Vagina (tissue), 2 donors: ENCODE results near the gene TMEM233. TPM values are rescaled to one million over a fixed set of nuclear protein-coding genes. Genes with fewer than 3 reads are reported as not detected.

Source experiments
- DNase-seq, 2 donors: peaks; one replicate each; pipeline ENCODE4 v3.0.0-alpha.2; 2017; ENCODE audit errors: extremely low spot score in 2 of 2
- H3K27ac ChIP-seq: fragments of 200-600 bp; sonication (generic); one replicate; pipeline ENCODE4 v1.5.1; 2019
- H3K27me3 ChIP-seq: fragments of 200-600 bp; sonication (generic); one replicate; pipeline ENCODE4 v1.5.1; 2019
- H3K36me3 ChIP-seq, 2 donors: fragments of 200-600 bp; sonication (generic); one replicate each; pipeline ENCODE4 v1.5.1; 2017 to 2019
- H3K4me1 ChIP-seq: fragments of 200-600 bp; sonication (generic); one replicate; pipeline ENCODE4 v1.5.1; 2019
- H3K4me3 ChIP-seq, 2 donors: fragments of 200-600 bp; sonication (generic); 1 replicate in 1 of 2; 2 replicates in 1 of 2; pipeline ENCODE4 v1.5.1; 2016 to 2019
- H3K9me3 ChIP-seq: fragments of 200-600 bp; sonication (generic); one replicate; pipeline ENCODE4 v1.5.1; 2019
- CTCF ChIP-seq, 3 experiments: fragments of 450-650 bp in 2 of 3; fragments of 200-600 bp in 1 of 3; sonication (generic) in 1 of 3; IDR thresholded peaks; one replicate each; pipeline ENCODE4 v1.5.1; 2017 to 2019; ENCODE audit warnings: antibody characterized with exemption in 3 of 3, mild to moderate bottlenecking in 2 of 3, moderate library complexity in 2 of 3
- POLR2A ChIP-seq, 2 donors: fragments of 450-650 bp; IDR thresholded peaks; one replicate each; pipeline ENCODE4 v1.6.1; 2017; ENCODE audit warnings: antibody characterized with exemption in 2 of 2, mild to moderate bottlenecking in 2 of 2, moderate library complexity in 2 of 2
- POLR2AphosphoS5 ChIP-seq, 2 donors: sonication (generic); formaldehyde crosslinking; IDR thresholded peaks; one replicate each; pipeline ENCODE4 v1.9.0; 2017; ENCODE audit warnings: antibody characterized with exemption in 2 of 2, mild to moderate bottlenecking in 2 of 2, low read depth in 1 of 2; ENCODE audit not compliant: insufficient read depth in 1 of 2
- intact Hi-C: fragments of 100-400 bp; cut with DNase I; formaldehyde crosslinking; loops from one replicate; pipeline ENCODE4 v1.15.1; 2023
- total RNA-seq: library from RNA; depleted of rRNA; stranded (reverse); fragments of >200 nt; gene quantifications from one replicate; pipeline ENCODE4 v1.2.3, GENCODE V29; 2016

The TMEM233 gene
- total RNA-seq, 1 donor from 2014 or later: 0.49 TPM

- no peak overlapping the region for H3K27ac ChIP-seq
- no peak for DNase-seq
- no peaks in the 10 kb centered on the region for H3K36me3 ChIP-seq
- intact Hi-C loops: no loop called here
- no peak for TF ChIP-seq POLR2AphosphoS5 (IDR thresholded peaks at IDR 0.05; ENCODE audit: insufficient read depth in 1 of 2, low read depth in 1 of 2)
- TF ChIP-seq CTCF (IDR thresholded peaks at IDR 0.05): no peak
- TF ChIP-seq POLR2A (IDR thresholded peaks at IDR 0.05): no peak
- H3K9me3 ChIP-seq: no peaks in the 10 kb centered on the region
- no peak overlapping the region for H3K4me3 ChIP-seq
- no peaks in the 10 kb centered on the region for H3K27me3 ChIP-seq
- no peaks in the 10 kb centered on the region for H3K4me1 ChIP-seq
Measured at GRCh38 chr12:119627019-119627643, 33.6 kb downstream of the TMEM233 start.

GRCh38 chr12:119627686-119628085 is 34.1 kb downstream of the TMEM233 start:
- intact Hi-C loops: no loop called here
- TF ChIP-seq POLR2AphosphoS5 (IDR thresholded peaks at IDR 0.05; ENCODE audit: insufficient read depth in 1 of 2, low read depth in 1 of 2) (no peak), CTCF (IDR thresholded peaks at IDR 0.05) (no peak), POLR2A (IDR thresholded peaks at IDR 0.05) (no peak)
- no peaks in the 10 kb centered on the region for H3K4me1 ChIP-seq
- no peaks in the 10 kb centered on the region for H3K9me3 ChIP-seq
- no peak overlapping the region for H3K4me3 ChIP-seq
- H3K27me3 ChIP-seq: no peaks in the 10 kb centered on the region
- DNase-seq: no peak
- no peaks in the 10 kb centered on the region for H3K36me3 ChIP-seq
- no peak overlapping the region for H3K27ac ChIP-seq

- Histone ChIP-seq H3K27ac (no peak overlapping the region), H3K4me1 (no peaks in the 10 kb centered on the region), H3K27me3 (no peaks in the 10 kb centered on the region), H3K9me3 (no peaks in the 10 kb centered on the region), H3K36me3 (no peaks in the 10 kb centered on the region), H3K4me3 (no peak overlapping the region)
- intact Hi-C loops: no loop called here
- no peak for DNase-seq
- TF ChIP-seq POLR2AphosphoS5 (IDR thresholded peaks at IDR 0.05; ENCODE audit: insufficient read depth in 1 of 2, low read depth in 1 of 2) (no peak), POLR2A (IDR thresholded peaks at IDR 0.05) (no peak), CTCF (IDR thresholded peaks at IDR 0.05) (no peak)
Measured at GRCh38 chr12:119630223-119630780, 36.7 kb downstream of the TMEM233 start.

- Histone ChIP-seq H3K27ac (no peak overlapping the region), H3K4me3 (no peak overlapping the region), H3K36me3 (no peaks in the 10 kb centered on the region), H3K27me3 (no peaks in the 10 kb centered on the region), H3K9me3 (no peaks in the 10 kb centered on the region), H3K4me1 (no peaks in the 10 kb centered on the region)
- intact Hi-C loops: no loop called here
- TF ChIP-seq POLR2A (IDR thresholded peaks at IDR 0.05) (no peak), CTCF (IDR thresholded peaks at IDR 0.05) (no peak), POLR2AphosphoS5 (IDR thresholded peaks at IDR 0.05; ENCODE audit: insufficient read depth in 1 of 2, low read depth in 1 of 2) (no peak)
- no peak for DNase-seq
Measured at GRCh38 chr12:119630962-119631550, 37.5 kb downstream of the TMEM233 start.
